H9 (cell line): ENCODE measurements around the gene CRK. TPM values are rescaled to one million over a fixed set of nuclear protein-coding genes. Genes with fewer than 3 reads are reported as not detected.
"Not testable (repeated sequence)": the region's sequence is repeated elsewhere in the genome, so short reads cannot be mapped to it uniquely, and the experiment has no call there.

Experiments used
- DNase-seq: peaks from one replicate; pipeline ENCODE4 v3.0.0-alpha.2; 2017
- H2AFZ ChIP-seq: one replicate; pipeline ENCODE4 v1.6.1; 2013; ENCODE audit warnings: mild to moderate bottlenecking, low read length, control low read depth, moderate library complexity
- H2AK5ac ChIP-seq: 2 replicates; pipeline ENCODE4 v1.6.1; 2013; ENCODE audit warnings: low read length, control low read depth, mixed read lengths; ENCODE audit not compliant: insufficient read length
- H2BK120ac ChIP-seq: one replicate; pipeline ENCODE4 v1.6.1; 2013; ENCODE audit warnings: low read depth, mild to moderate bottlenecking, low read length, control low read depth, inconsistent platforms; ENCODE audit not compliant: poor library complexity, severe bottlenecking
- H2BK12ac ChIP-seq: 2 replicates; pipeline ENCODE4 v1.6.1; 2013; ENCODE audit warnings: low read length, control low read depth, mixed read lengths, low read depth; ENCODE audit not compliant: insufficient read length
- H2BK15ac ChIP-seq: 2 replicates; pipeline ENCODE4 v1.6.1; 2013; ENCODE audit warnings: low read depth, low read length, control low read depth
- H2BK20ac ChIP-seq: one replicate; pipeline ENCODE4 v1.6.1; 2013; ENCODE audit warnings: low read depth, mild to moderate bottlenecking, low read length, control low read depth, inconsistent platforms; ENCODE audit not compliant: poor library complexity, severe bottlenecking
- H2BK5ac ChIP-seq: 2 replicates; pipeline ENCODE4 v1.6.1; 2013; ENCODE audit warnings: low read length, control low read depth, mixed read lengths; ENCODE audit not compliant: insufficient read length
- H3K14ac ChIP-seq: 2 replicates; pipeline ENCODE4 v1.6.1; 2013; ENCODE audit warnings: low read length, control low read depth; ENCODE audit not compliant: insufficient read depth
- H3K18ac ChIP-seq: 2 replicates; pipeline ENCODE4 v1.6.1; 2013; ENCODE audit warnings: low read depth, mild to moderate bottlenecking, mixed read lengths, low read length, control low read depth; ENCODE audit not compliant: insufficient read length
- H3K23ac ChIP-seq: 2 replicates; pipeline ENCODE4 v1.6.1; 2013; ENCODE audit warnings: low read length, control low read depth, mixed read lengths, low read depth; ENCODE audit not compliant: insufficient read length
- H3K23me2 ChIP-seq: 2 replicates; pipeline ENCODE4 v1.6.1; 2013; ENCODE audit warnings: low read depth, mild to moderate bottlenecking, mixed read lengths, low read length, control low read depth; ENCODE audit not compliant: insufficient read length, poor library complexity, severe bottlenecking
- H3K27ac ChIP-seq: 2 replicates; pipeline ENCODE4 v1.5.1; 2013; ENCODE audit warnings: low read length, control low read depth, mixed read lengths, low read depth; ENCODE audit not compliant: insufficient read length
- H3K27me3 ChIP-seq: 2 replicates; pipeline ENCODE4 v1.6.1; 2013; ENCODE audit warnings: low read length, control low read depth, inconsistent platforms; ENCODE audit not compliant: insufficient read depth
- H3K4ac ChIP-seq: 2 replicates; pipeline ENCODE4 v1.6.1; 2013; ENCODE audit warnings: low read depth, mild to moderate bottlenecking, control low read depth, inconsistent platforms, low read length, moderate library complexity
- H3K4me1 ChIP-seq: 2 replicates; pipeline ENCODE4 v1.6.1; 2013; ENCODE audit warnings: low read length, control low read depth, inconsistent platforms; ENCODE audit not compliant: insufficient read depth
- H3K4me2 ChIP-seq: 2 replicates; pipeline ENCODE4 v1.6.1; 2013; ENCODE audit warnings: low read length, control low read depth, mixed read lengths; ENCODE audit not compliant: insufficient read length, insufficient read depth
- H3K56ac ChIP-seq: 2 replicates; pipeline ENCODE4 v1.6.1; 2013; ENCODE audit warnings: low read depth, mild to moderate bottlenecking, mixed read lengths, low read length, control low read depth; ENCODE audit not compliant: insufficient read length
- H3K79me1 ChIP-seq: 2 replicates; pipeline ENCODE4 v1.6.1; 2013; ENCODE audit warnings: low read depth, mild to moderate bottlenecking, moderate library complexity, low read length, control low read depth, inconsistent platforms; ENCODE audit not compliant: insufficient read depth, poor library complexity, severe bottlenecking
- H3K79me2 ChIP-seq: 2 replicates; pipeline ENCODE4 v1.6.1; 2013; ENCODE audit warnings: low read length, control low read depth, inconsistent platforms; ENCODE audit not compliant: insufficient read depth
- H3K9ac ChIP-seq: 2 replicates; pipeline ENCODE4 v1.6.1; 2013; ENCODE audit warnings: low read length, control low read depth, mixed read lengths; ENCODE audit not compliant: insufficient read length; ENCODE audit errors: extremely low read depth
- H3K9me3 ChIP-seq: one replicate; pipeline ENCODE4 v1.6.1; 2013; ENCODE audit warnings: low read depth, low read length, inconsistent platforms; ENCODE audit not compliant: control insufficient read depth
- H3T11ph ChIP-seq: one replicate; pipeline ENCODE4 v1.6.1; 2013; ENCODE audit warnings: mild to moderate bottlenecking, low read length, control low read depth, inconsistent platforms
- H4K20me1 ChIP-seq: one replicate; pipeline ENCODE4 v1.6.1; 2013; ENCODE audit not compliant: control insufficient read depth, insufficient read length, insufficient read depth
- H4K5ac ChIP-seq: 2 replicates; pipeline ENCODE4 v1.6.1; 2013; ENCODE audit warnings: low read depth, mild to moderate bottlenecking, mixed read lengths, low read length, control low read depth; ENCODE audit not compliant: insufficient read length
- H4K8ac ChIP-seq: replicated peaks from 2 replicates; pipeline ENCODE4 v1.6.1; 2013; ENCODE audit warnings: low read length, control low read depth, mixed read lengths, low read depth; ENCODE audit not compliant: insufficient read length
- H4K91ac ChIP-seq: 2 replicates; pipeline ENCODE4 v1.6.1; 2013; ENCODE audit warnings: low read depth, mild to moderate bottlenecking, moderate library complexity, mixed read lengths, low read length, control low read depth; ENCODE audit not compliant: insufficient read length
- H3K27ac Mint-ChIP-seq, 3 experiments: 2 replicates in 2 of 3; 3 replicates in 1 of 3; pipeline ENCODE4 v1.8.0; 2020 to 2021; ENCODE audit warnings: mixed read lengths in 3 of 3, mild to moderate bottlenecking in 1 of 3, moderate library complexity in 1 of 3
- H3K27me3 Mint-ChIP-seq: 2 replicates; pipeline ENCODE4 v1.8.0; 2021; ENCODE audit warnings: low read depth, mild to moderate bottlenecking, moderate library complexity, mixed read lengths
- H3K36me3 Mint-ChIP-seq, 3 experiments: 2 replicates in 2 of 3; 3 replicates in 1 of 3; pipeline ENCODE4 v1.8.0; 2020 to 2021; ENCODE audit warnings: low read depth in 3 of 3, mixed read lengths in 3 of 3; ENCODE audit not compliant: insufficient read depth in 1 of 3
- H3K4me1 Mint-ChIP-seq, 2 experiments: 2 replicates each; pipeline ENCODE4 v1.8.0; 2020; ENCODE audit warnings: mixed read lengths in 2 of 2
- H3K4me3 Mint-ChIP-seq, 2 experiments: 2 replicates in 1 of 2; 3 replicates in 1 of 2; pipeline ENCODE4 v1.8.0; 2020 to 2021; ENCODE audit warnings: mild to moderate bottlenecking in 2 of 2, mixed read lengths in 2 of 2, moderate library complexity in 1 of 2
- H3K9me3 Mint-ChIP-seq, 2 experiments: 2 replicates in 1 of 2; 3 replicates in 1 of 2; pipeline ENCODE4 v1.8.0; 2020; ENCODE audit warnings: mild to moderate bottlenecking in 2 of 2, mixed read lengths in 2 of 2, moderate library complexity in 1 of 2
- CTCF ChIP-seq: fragments of 200-600 bp; sonication (generic); conservative IDR thresholded peaks from 3 replicates; pipeline ENCODE4 v1.8.0; 2021; ENCODE audit warnings: antibody characterized with exemption, mild to moderate bottlenecking
- WGBS: extraction: QIAGEN DNeasy Blood & Tissue Kit; methylation state at CpG from one replicate; pipeline ENCODE4 v1.1.7; 2013; ENCODE audit warnings: missing lambda C conversion rate, low lambda C conversion rate, mixed read lengths; ENCODE audit not compliant: insufficient read length; ENCODE audit errors: extremely low coverage; 5-methylcytosine and 5-hydroxymethylcytosine counted together
- total RNA-seq: library from RNA; stranded (reverse); gene quantifications from 2 replicates; pipeline ENCODE4 v1.2.1, GENCODE V29; 2021

The CRK gene
- total RNA-seq, 1 experiment from 2014 or later = 58.9 TPM

GRCh38 chr17:1420163-1420562 lies 35.9 kb downstream of the CRK start:
- no peaks in the 10 kb centered on the region for H3K4me1 Mint-ChIP-seq
- no peaks in the 10 kb centered on the region for H3K4me1 ChIP-seq
- H3K56ac ChIP-seq = no peak overlapping the region
- H2BK15ac ChIP-seq = no peak overlapping the region
- H3K27ac ChIP-seq = no peak overlapping the region
- no CpG with 5 or more reads among the region's 11 CpGs for WGBS
- H4K91ac ChIP-seq = no peak overlapping the region
- H3K27me3 ChIP-seq = no peaks in the 10 kb centered on the region
- no peak overlapping the region for H3K23ac ChIP-seq
- no peaks in the 10 kb centered on the region for H3K27me3 Mint-ChIP-seq
- H3K36me3 Mint-ChIP-seq = peaks cover 18 to 47% (median 28%) of the 10 kb centered on the region in 3 experiments
- no peak overlapping the region for H3K4me2 ChIP-seq
- H4K5ac ChIP-seq = no peak overlapping the region
- H3K9ac ChIP-seq = no peak overlapping the region
- no peak for DNase-seq
- H2AK5ac ChIP-seq = no peak overlapping the region
- no peaks in the 10 kb centered on the region for H4K20me1 ChIP-seq
- H3K9me3 ChIP-seq = no peaks in the 10 kb centered on the region
- no peak overlapping the region for H2BK20ac ChIP-seq
- no peak overlapping the region for H3K14ac ChIP-seq
- H3K79me1 ChIP-seq = no peaks in the 10 kb centered on the region
- H3K4me3 Mint-ChIP-seq = no peak overlapping the region
- no peak overlapping the region for H3K27ac Mint-ChIP-seq
- no peak overlapping the region for H3T11ph ChIP-seq
- H2AFZ ChIP-seq = no peak overlapping the region
- no peak overlapping the region for H2BK12ac ChIP-seq
- H2BK5ac ChIP-seq = no peak overlapping the region
- no peaks in the 10 kb centered on the region for H3K79me2 ChIP-seq
- no peaks in the 10 kb centered on the region for H3K9me3 Mint-ChIP-seq
- H4K8ac ChIP-seq = no peak overlapping the region
- H3K18ac ChIP-seq = no peak overlapping the region
- no peak overlapping the region for H2BK120ac ChIP-seq
- H3K4ac ChIP-seq = no peak overlapping the region
- H3K23me2 ChIP-seq = no peaks in the 10 kb centered on the region
- TF ChIP-seq CTCF = no peak

GRCh38 chr17:1418476-1418875 lies 37.6 kb downstream of the CRK start:
- H3K4me3 Mint-ChIP-seq, H4K5ac ChIP-seq, H3K18ac ChIP-seq, H3K4ac ChIP-seq, H3K23ac ChIP-seq, H3K4me1 ChIP-seq, H4K91ac ChIP-seq, DNase-seq, H3K27me3 Mint-ChIP-seq, H3K14ac ChIP-seq, H3K4me2 ChIP-seq, H4K20me1 ChIP-seq, H2AFZ ChIP-seq, H4K8ac ChIP-seq, H3K9ac ChIP-seq, H3T11ph ChIP-seq, H3K27ac ChIP-seq, H3K79me1 ChIP-seq, H3K23me2 ChIP-seq, H3K56ac ChIP-seq, H3K79me2 ChIP-seq, H2BK12ac ChIP-seq, H3K27me3 ChIP-seq, H3K9me3 Mint-ChIP-seq, H3K9me3 ChIP-seq, H2BK20ac ChIP-seq, H2BK5ac ChIP-seq, H2AK5ac ChIP-seq, H2BK120ac ChIP-seq, H2BK15ac ChIP-seq, H3K4me1 Mint-ChIP-seq: not testable (repeated sequence)
- Mint-ChIP-seq H3K27ac (peak overlapping the region in 1 of 3 experiments; percentile 22; a peak in 1 of 7 replicates), H3K36me3 (peaks cover 15 to 35% (median 20%) of the 10 kb centered on the region in 3 experiments)
- no CpG with 5 or more reads among the region's 10 CpGs for WGBS
